K562 treated with DMSO at 1 percent for 24 hours (cell line): ENCODE measurements around the gene RAD51D. TPM values are rescaled to one million over a fixed set of nuclear protein-coding genes. Genes with fewer than 3 reads are reported as not detected.

Source experiments
- total RNA-seq: library from RNA; unstranded; fragments of 300-600 nt; gene quantifications from 2 replicates; pipeline ENCODE4 v1.2.3, GENCODE V29; 2022; ENCODE audit warnings: low read depth; ENCODE audit not compliant: insufficient read depth

Gene RAD51D
- total RNA-seq: 10.8 and 13.8 TPM in 2 replicates

DNA sequence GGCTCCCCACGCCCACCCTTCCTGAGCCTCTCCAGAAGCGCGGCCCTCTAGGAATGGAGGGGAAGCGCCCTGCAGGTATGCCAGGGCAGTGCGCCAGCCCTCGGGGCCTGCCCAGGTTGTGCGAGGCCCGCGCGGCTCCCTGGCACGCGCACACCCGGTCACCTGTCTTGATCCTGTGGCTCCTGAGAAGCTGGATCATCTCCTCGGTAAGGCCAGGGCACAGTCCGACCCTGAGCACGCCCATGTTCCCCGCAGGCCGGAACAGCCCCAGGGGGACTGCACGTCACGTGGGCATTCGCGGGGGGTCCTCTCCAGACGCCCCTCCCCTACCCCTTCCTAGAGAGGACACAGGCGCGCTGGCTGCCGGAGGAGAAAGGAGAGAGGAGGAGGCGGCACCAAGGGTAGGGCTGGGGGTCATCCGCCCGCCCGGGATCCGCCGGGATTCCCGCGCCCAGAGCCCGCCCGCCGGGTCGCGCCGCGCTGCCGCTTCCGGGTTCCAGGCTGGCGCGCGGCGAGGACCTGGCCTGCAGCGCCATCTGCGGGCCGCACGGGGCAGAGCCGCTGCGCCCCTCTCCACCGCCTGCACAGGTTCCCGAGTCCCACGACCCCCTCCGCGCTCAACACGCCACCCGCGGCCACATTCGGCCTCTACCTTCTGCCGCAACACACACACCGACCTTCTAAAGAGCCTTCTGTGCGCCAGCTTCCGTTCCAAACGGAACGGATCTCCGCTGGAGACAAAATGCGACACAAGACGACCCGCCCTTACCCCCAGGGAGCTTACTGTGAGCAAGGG lies at the start of gene RAD51D:
Gene RAD51D, minus strand, starts transcription at position 491 of the 796 bp plus-strand sequence. Its CDS starts 247 bp downstream, at position 244.

DNA sequence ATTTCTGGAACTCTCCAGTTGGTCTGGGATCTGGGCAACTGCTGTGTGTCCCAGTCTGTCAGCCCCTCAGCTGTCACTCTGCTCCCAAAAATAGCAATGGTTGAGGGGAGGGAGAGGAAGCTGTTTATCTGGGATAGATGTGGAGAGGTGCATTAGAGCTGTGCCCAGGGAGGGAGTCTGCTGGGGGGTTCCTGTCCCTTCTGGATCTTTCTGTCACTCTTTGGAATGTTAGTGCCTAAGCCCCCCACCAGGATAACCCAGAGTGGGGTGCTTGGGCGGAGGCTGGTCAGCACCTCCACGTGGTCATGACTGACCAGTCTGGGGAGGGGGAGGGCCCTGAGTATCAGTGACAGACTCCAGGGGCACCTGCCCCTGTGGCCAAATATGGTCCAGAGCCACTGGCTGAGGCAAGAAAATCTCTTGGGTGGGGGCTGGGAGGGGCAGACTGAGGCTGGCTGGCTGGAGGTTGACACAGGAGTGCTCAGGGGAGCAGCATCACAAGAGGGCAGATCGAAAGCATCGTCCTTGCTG lies 27.8 kb upstream of the RAD51D start, which contains the start of gene UNC45B:
Gene UNC45B, plus strand, starts transcription at position 443 of the 531 bp plus-strand sequence. CDS start 447 bp downstream, outside the sequence.

GRCh38 chr17:35141681-35142466 lies 22.2 kb upstream of the RAD51D start, which contains the start of gene NLE1:
TSS of gene NLE1 (minus strand) at chr17:35142303. CDS start at chr17:35142275, 28 bp downstream.

GRCh38 chr17:35121315-35121714 lies 1.7 kb upstream of the RAD51D start, which contains the start of gene FNDC8:
TSS of gene FNDC8 (plus strand) at chr17:35121615. CDS start at chr17:35121694, 79 bp downstream.

DNA sequence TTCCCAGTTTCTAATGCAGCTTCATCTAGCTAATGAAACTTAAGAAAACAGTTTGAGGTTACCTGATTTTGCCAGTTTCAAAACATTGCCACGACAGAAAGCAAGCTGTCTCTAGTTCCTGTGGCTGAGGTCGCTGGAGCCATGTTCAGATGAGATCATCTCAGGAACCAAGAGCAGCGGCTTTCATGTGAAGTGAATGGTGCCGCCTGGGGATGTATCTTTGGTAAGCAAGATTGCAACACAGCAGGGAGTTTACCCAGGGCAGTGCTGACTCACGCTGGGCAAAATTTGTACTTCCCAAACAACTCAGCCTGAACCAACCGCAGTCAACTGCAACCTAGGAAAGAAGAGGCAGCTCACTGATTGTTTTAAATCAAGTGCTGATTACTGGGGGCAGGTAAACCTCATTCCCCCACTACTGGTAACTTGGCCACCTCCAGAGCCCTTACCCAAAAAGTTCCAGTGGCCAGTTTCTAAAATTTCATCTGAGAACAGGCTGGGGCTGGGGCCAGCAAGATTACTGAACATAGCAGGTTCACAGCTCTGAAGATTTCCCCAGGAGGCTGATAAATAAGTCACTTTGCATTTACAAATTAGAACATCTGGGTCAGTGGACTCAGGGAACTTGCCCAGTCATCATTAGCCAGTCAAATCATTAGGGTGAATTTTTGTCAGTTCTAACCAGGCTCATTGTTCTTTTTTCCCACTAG lies 56.0 kb downstream of the RAD51D start, which contains the start of gene RFFL:
Gene RFFL, minus strand, starts transcription at position 194 of the 710 bp plus-strand sequence. CDS start 37,154 bp downstream, outside the sequence.

Other genes starting within 250 kb of the RAD51D start
- gene CCT6B, start 158.4 kb downstream of the RAD51D start, total RNA-seq: 1.1 and 1.7 TPM in 2 replicates
- gene ZNF830, start 158.3 kb downstream of the RAD51D start, total RNA-seq: 11.0 and 11.7 TPM in 2 replicates
- gene LIG3, start 139.3 kb downstream of the RAD51D start, total RNA-seq: 19.7 and 20.2 TPM in 2 replicates
- 12.0 and 12.2 TPM in 2 replicates for gene RFFL, start 56.2 kb downstream of the RAD51D start, total RNA-seq
- gene FNDC8, start 1.8 kb upstream of the RAD51D start, total RNA-seq: not detected in 2 replicates
- 11.5 and 11.8 TPM in 2 replicates for gene NLE1, start 22.4 kb upstream of the RAD51D start, total RNA-seq
- not detected in 2 replicates for gene UNC45B, start 28.0 kb upstream of the RAD51D start, total RNA-seq
- not detected in 2 replicates for gene SLC35G3, start 74.5 kb upstream of the RAD51D start, total RNA-seq
- 2.2 and 2.7 TPM in 2 replicates for gene SLFN5, start 123.2 kb upstream of the RAD51D start, total RNA-seq